ELR (cell line): ENCODE measurements around the gene CERS5.
A peak's percentile ranks its signal among the peaks of the same experiment; 100 is the strongest.

Experiments
- DNase-seq: peaks from one replicate; pipeline ENCODE4 v3.0.0-alpha.2; 2015; ENCODE audit warnings: low read depth

The CERS5 gene, protein sequence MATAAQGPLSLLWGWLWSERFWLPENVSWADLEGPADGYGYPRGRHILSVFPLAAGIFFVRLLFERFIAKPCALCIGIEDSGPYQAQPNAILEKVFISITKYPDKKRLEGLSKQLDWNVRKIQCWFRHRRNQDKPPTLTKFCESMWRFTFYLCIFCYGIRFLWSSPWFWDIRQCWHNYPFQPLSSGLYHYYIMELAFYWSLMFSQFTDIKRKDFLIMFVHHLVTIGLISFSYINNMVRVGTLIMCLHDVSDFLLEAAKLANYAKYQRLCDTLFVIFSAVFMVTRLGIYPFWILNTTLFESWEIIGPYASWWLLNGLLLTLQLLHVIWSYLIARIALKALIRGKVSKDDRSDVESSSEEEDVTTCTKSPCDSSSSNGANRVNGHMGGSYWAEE

DNA sequence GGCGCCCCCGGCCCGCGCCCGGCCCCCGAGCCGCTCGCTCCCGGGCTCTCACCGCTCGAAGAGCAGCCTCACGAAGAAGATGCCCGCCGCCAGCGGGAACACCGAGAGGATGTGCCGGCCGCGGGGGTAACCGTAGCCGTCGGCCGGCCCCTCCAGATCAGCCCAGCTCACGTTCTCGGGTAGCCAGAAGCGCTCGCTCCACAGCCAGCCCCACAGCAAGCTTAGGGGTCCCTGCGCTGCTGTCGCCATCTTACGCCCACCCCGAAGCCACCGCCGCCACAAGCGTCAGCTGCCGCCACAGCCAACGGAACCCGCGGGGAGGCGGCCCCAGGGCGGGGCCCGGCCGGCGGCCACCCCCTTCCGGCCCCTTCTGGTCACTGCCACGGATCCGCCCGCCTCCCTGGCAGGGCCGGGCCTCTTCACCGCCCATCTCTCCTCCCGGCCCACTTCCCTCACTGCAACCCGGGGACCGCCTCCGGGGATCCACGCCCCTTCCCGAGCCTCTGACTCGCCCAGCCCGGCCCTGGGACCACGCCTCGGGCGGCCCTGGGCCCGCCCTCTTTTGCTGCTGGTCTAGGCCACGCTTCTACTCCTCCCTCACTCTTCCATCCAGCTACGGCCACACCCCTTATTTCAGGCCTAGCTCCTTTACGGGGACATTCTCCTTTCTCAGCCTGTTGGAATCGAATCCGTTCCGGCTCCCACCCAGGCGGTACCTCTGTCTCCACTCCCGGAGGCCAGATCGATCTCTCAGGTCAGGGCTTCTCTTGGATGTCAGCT is at the start of gene CERS5:
TSS of gene CERS5 (minus strand) at position 321 of the 780 bp plus-strand sequence. CDS start at position 249, 72 bp downstream.
- DNase-seq = peak; percentile 98

DNA sequence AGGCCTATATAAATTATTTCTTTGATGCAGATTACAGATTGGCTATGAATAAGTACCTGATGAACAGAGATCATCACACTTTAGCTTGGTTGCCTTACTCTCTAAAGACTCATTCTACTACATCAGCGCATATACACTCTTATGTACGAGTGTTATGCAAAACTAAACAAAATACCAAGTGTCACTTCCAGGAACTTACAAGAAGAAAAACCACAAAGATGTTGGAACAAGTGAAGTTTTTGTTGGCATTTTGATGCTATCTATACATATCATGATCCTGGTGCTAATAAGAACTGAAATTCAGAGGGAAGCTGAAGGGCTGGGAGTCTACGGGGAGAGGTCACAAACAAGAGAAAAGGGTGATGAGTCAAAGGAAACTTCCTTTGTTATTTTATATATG is 47.9 kb upstream of the CERS5 start:
- DNase-seq = peak; percentile 54

- DNase-seq = no peak
Observed at GRCh38 chr12:50214018-50214417, 46.8 kb upstream of the CERS5 start.

DNA sequence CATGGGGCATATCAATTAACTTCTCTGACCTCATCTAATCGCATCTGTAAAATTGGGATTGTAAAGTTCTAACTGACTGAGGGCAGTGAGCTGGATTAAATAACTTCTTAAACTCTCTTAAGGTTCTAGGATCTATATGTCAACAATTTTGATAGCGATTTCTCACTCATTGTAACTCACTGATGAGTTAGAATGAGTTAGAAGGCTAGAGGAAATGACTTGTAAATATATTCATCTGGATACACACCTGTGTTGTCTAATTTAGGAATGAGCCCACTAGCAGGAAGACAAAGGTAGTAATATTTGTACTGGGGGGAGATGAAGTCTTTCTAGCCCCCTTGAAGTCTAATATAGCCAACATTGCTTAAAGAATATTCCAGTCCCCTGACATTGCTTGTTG is 46.3 kb upstream of the CERS5 start:
- DNase-seq = peak; percentile 40

- DNase-seq = no peak
Observed at GRCh38 chr12:50212071-50212467, 44.9 kb upstream of the CERS5 start.

- DNase-seq = peak; percentile 49
Observed at GRCh38 chr12:50211392-50212070, 44.4 kb upstream of the CERS5 start.

DNA sequence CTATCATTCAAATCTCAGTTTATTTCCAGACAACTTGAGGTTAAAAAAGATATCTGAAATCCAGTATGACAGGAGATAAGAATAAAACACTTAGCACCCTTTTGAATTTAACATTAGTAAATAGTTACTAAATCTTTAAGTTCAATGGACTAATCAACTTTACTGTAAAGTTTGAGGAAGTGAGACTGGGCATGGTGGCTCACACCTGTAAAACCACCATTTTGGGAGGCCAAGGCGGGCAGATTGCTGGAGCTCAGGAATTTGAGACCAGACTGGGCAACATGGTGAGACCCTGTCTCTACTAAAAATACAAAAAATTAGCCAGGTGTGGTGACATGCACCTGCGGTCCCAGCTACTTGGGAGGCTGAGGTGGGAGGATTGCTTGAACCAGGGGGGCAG is 40.3 kb upstream of the CERS5 start:
- no peak for DNase-seq

- no peak for DNase-seq
Observed at GRCh38 chr12:50205648-50206047, 38.5 kb upstream of the CERS5 start.

DNA sequence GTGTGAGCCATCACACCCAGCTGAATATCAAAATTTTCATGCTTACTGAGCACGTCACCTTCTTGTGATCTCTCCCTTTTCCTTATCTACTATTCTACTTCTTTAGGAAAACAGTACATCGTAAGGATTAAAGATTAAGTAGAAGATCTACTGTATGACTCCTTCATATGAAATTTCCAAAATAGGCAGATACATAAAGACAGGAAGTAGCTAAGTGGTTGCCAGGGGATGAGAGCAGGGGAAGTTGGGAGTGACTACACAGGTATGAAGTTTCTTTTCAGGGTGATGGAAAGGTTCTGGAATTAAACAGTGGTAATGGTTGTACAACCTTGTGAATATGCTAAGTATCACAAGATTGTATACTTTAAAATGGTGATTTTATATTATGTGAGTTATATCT is 36.5 kb upstream of the CERS5 start:
- DNase-seq = peak; percentile 50

DNA sequence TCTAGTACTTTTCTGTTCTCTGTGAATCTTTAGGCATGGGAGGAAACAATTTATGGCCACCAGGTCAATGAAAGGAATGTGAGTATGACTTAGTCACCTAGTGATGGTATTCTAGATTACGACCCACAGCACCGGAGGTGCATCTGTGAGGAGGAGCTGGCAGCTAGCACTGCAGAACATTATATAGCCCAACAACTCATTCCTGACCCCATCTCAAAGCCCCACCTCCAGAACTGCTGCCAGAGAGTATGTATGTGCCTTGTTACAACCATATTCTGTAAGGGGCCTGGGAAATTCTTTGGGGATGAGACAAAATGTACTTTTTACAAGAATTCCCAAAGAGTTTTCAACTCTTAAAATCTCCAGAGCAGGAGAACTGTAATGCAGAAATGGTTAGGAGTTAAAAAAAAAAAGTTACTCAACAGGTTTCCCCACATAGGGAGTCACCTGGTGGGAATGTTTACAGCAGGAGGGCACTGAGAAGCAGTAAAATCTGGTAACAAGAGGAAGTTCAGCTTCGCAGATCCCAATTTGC is 34.9 kb upstream of the CERS5 start:
- DNase-seq = peak; percentile 99

DNA sequence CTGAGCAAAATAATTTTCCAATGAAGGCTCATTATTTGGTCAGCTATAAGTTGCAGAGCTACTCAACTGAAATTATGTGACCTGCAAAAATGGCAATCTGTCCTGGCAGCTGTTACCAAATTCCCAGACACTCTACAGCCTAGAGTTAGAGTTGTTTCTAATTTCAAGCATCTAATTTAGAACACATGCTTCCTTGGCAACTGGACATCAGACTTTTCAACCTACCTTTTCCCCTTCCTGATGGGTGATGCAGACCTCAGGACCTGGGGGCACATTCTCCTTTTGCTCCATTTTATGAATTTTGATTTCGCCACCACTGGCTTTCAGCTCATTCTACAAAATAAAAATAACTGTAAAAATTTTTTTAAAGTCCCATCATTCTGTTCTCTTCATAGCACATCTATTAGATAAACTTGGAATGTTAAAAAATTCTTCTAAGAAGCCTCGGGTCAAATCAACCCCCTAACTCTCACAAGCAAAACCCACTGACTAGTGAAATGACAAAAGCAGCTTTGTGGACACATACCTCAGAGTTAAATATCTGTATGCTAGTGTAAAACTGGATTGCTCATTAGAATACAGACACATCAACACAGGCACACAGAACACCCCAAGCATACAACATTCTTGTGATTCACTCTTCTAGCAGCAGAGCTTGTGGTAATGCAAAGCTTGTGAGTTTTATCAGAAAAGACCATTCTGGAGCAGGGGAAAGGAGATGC is 33.5 kb upstream of the CERS5 start:
- DNase-seq = peak; percentile 84

GRCh38 chr12:50198829-50199228 is 31.7 kb upstream of the CERS5 start:
- no peak for DNase-seq

DNA sequence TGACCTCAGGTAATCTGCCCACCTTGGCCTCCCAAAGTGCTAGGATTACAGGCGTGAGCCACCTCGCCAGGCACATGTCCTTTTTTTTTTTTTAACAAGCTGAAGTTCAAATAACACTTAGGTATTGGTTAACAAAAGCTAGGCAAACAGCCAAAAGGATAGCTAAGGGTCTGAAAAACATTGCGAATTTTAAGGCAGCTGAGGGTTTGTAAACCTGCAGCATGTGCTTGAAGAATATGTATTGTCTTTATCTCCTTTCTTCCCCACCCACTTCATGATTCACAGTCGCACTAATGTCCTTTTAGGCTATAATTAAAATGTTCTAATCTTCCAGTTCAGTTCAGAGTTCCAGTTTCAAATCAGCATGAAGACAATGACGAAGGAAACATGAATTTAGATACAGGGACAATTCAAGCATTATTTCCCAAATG is 30.1 kb upstream of the CERS5 start:
- DNase-seq = no peak

DNA sequence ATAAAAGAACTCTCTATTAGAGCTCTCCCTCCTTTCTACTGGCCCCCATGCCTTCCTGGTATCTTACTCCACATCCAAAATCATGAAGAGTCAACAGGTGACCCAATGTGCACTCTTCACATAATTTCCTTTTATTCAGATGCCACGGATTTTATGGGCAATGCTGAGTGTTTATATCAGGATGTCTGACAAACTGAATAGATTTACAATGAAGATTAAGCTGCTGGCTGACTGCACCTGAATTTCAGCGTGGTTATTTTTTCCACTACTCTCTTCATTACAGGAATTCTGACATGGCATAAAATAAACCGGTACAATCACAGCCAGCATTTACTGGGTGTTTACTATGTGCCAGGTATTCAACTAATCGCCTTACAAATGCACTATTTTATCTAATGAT is 29.4 kb upstream of the CERS5 start:
- DNase-seq = no peak

GRCh38 chr12:50195832-50196231 is 28.7 kb upstream of the CERS5 start:
- no peak for DNase-seq

DNA sequence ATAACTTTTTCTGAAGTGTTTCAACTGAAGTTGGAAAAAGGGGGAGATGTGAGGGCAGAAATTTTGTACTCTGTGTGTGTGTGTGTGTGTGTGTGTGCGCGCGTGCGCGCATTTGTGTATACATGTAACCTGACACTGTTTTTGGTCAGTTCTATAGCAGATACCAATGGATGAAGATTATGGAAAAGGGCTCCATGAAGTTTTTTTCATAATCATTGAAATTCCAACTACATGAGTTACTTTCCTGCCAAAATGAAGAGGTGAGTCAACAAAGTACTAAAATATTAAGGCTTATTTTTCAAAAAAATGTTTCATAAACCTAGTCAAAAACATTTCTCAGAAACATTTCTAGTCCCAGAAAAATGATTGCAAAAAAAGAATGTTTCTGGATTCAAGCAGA is 25.7 kb upstream of the CERS5 start:
- DNase-seq = peak; percentile 86

DNA sequence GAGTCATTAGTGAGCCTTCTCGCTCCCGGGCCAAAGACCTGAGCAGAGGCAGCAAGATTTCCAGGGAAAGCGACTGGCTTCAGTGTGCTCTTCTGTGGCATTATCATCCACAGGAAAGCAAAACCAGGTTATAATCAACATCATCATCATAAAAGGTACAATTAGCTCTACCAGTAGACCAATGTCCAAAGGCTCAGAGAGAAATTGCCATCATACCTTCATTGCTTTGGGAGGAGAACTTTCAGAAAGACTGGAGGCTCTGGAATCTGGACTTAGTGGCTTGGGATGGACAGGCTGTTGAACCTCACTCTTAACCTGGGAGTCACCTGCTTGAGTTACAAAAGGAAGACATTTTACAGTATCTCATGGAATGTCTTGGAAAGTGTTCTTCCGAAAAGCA is 25.1 kb upstream of the CERS5 start:
- no peak for DNase-seq

DNA sequence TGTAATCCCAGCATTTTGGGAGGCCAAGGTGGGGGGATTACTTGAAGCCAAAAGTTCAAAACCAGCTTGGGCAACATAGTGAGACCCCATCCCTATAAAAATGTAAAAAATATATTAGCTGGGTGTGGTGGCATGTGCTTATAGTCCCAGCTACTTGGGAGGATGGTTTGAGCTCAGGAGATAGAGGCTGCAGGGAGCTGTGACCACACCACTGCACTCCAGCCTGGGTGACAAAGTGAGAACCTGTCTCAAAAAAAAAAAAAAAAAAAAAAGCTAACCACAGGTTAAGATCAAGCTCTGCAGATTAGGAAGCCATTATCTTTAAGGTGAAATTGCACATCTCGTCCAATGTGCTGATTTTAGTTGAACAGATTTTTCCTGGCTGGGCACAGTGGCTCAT is 23.7 kb upstream of the CERS5 start:
- no peak for DNase-seq

- no peak for DNase-seq
Observed at GRCh38 chr12:50188875-50189575, 21.9 kb upstream of the CERS5 start.

DNA sequence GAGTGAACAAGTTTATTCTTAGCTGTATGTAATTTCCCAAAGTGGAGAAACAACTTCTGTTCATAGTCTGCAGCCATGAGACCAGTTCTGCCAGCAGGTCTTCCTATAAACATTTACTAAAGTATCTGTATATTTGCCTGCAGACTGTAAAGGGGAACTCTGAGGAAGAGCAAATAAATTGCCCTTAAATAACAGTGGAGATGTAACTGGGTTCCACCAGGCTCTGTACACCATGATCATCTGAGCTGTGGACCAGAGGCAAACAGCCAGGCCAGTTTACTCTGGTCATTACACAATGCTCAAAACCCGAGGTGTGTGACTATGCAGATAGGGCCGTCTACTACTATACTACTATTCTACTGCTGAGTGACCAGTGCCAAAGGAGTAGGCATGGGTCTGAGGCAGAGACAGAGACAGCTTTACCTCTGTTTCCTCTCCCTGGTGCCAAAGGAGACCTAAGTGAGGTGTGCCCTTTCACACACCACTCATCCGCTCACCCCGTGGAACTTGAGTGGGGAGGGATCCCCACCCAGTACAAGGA is 21.1 kb upstream of the CERS5 start:
- DNase-seq = peak; percentile 53
